ENCODE measurements around the gene ASF1A.

ASF1A gene

GRCh38 chr6:118940770-118941169, 46.8 kb downstream of the ASF1A start:
- no peak overlapping the region for H3K27ac ChIP-seq (ENCODE audit: poor library complexity, severe bottlenecking)
- no peak for DNase-seq (ENCODE audit: low spot score)
- H3K36me3 ChIP-seq (ENCODE audit: low read depth): no peaks in the 10 kb centered on the region
- no peaks in the 10 kb centered on the region for H3K4me1 ChIP-seq (ENCODE audit: insufficient read depth, poor library complexity, severe bottlenecking)
- no peaks in the 10 kb centered on the region for H3K27me3 ChIP-seq (ENCODE audit: insufficient read depth, poor library complexity, severe bottlenecking)
- no peak for TF ChIP-seq CTCF (IDR thresholded peaks at IDR 0.05; ENCODE audit: poor library complexity, severe bottlenecking)
- ATAC-seq (ENCODE audit: low read depth): no peak
- H3K4me3 ChIP-seq (ENCODE audit: severe bottlenecking): no peak overlapping the region
- H3K9me3 ChIP-seq (ENCODE audit: severe bottlenecking): no peaks in the 10 kb centered on the region

- Histone ChIP-seq H3K36me3 (ENCODE audit: low read depth) (no peaks in the 10 kb centered on the region), H3K9me3 (ENCODE audit: severe bottlenecking) (no peaks in the 10 kb centered on the region), H3K27me3 (ENCODE audit: insufficient read depth, poor library complexity, severe bottlenecking) (no peaks in the 10 kb centered on the region), H3K27ac (ENCODE audit: poor library complexity, severe bottlenecking) (no peak overlapping the region), H3K4me1 (ENCODE audit: insufficient read depth, poor library complexity, severe bottlenecking) (no peaks in the 10 kb centered on the region), H3K4me3 (ENCODE audit: severe bottlenecking) (no peak overlapping the region)
- no peak for TF ChIP-seq CTCF (IDR thresholded peaks at IDR 0.05; ENCODE audit: poor library complexity, severe bottlenecking)
- ATAC-seq (ENCODE audit: low read depth) (no peak), DNase-seq (ENCODE audit: low spot score) (no peak)
Observed at GRCh38 chr6:118945217-118945616, 51.3 kb downstream of the ASF1A start.

- no peaks in the 10 kb centered on the region for H3K27me3 ChIP-seq (ENCODE audit: insufficient read depth, poor library complexity, severe bottlenecking)
- DNase-seq (ENCODE audit: low spot score): no peak
- H3K27ac ChIP-seq (ENCODE audit: poor library complexity, severe bottlenecking): no peak overlapping the region
- ATAC-seq (ENCODE audit: low read depth): no peak
- no peaks in the 10 kb centered on the region for H3K9me3 ChIP-seq (ENCODE audit: severe bottlenecking)
- H3K36me3 ChIP-seq (ENCODE audit: low read depth): no peaks in the 10 kb centered on the region
- no peak overlapping the region for H3K4me3 ChIP-seq (ENCODE audit: severe bottlenecking)
- TF ChIP-seq CTCF (IDR thresholded peaks at IDR 0.05; ENCODE audit: poor library complexity, severe bottlenecking): no peak
- no peaks in the 10 kb centered on the region for H3K4me1 ChIP-seq (ENCODE audit: insufficient read depth, poor library complexity, severe bottlenecking)
Observed at GRCh38 chr6:118952683-118953082, 58.7 kb downstream of the ASF1A start.

GRCh38 chr6:118953391-118953790, 59.4 kb downstream of the ASF1A start:
- ATAC-seq (ENCODE audit: low read depth): no peak
- Histone ChIP-seq H3K9me3 (ENCODE audit: severe bottlenecking) (no peaks in the 10 kb centered on the region), H3K27ac (ENCODE audit: poor library complexity, severe bottlenecking) (no peak overlapping the region), H3K36me3 (ENCODE audit: low read depth) (no peaks in the 10 kb centered on the region), H3K27me3 (ENCODE audit: insufficient read depth, poor library complexity, severe bottlenecking) (no peaks in the 10 kb centered on the region), H3K4me1 (ENCODE audit: insufficient read depth, poor library complexity, severe bottlenecking) (no peaks in the 10 kb centered on the region), H3K4me3 (ENCODE audit: severe bottlenecking) (no peak overlapping the region)
- DNase-seq (ENCODE audit: low spot score): no peak
- no peak for TF ChIP-seq CTCF (IDR thresholded peaks at IDR 0.05; ENCODE audit: poor library complexity, severe bottlenecking)

All from RWPE2 (cell line).